Measurements from ENCODE around the gene PAX7.

DNA sequence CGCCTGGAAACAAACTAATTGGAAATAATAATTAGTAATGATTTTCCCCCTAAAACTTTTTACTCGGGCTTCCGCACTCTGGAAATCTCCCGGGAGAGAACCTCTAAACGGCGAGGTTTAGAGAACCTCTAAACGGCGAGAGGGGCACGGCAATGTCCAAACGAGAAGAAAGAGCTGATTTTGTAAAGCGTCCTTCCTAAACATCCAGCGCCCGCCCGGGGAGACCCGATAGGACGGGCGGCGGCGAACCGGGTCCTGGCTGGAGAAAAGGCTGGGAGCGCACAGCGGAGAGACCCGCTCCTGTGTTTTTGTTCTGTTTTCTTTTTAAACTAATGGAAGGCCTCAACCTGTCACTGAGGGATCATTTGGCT lies 1.6 kb downstream of the PAX7 start:
- TF ChIP-seq POLR2A (IDR thresholded peaks at IDR 0.05): no peak
- TF ChIP-seq, protein P1, sequence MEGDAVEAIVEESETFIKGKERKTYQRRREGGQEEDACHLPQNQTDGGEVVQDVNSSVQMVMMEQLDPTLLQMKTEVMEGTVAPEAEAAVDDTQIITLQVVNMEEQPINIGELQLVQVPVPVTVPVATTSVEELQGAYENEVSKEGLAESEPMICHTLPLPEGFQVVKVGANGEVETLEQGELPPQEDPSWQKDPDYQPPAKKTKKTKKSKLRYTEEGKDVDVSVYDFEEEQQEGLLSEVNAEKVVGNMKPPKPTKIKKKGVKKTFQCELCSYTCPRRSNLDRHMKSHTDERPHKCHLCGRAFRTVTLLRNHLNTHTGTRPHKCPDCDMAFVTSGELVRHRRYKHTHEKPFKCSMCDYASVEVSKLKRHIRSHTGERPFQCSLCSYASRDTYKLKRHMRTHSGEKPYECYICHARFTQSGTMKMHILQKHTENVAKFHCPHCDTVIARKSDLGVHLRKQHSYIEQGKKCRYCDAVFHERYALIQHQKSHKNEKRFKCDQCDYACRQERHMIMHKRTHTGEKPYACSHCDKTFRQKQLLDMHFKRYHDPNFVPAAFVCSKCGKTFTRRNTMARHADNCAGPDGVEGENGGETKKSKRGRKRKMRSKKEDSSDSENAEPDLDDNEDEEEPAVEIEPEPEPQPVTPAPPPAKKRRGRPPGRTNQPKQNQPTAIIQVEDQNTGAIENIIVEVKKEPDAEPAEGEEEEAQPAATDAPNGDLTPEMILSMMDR (IDR thresholded peaks at IDR 0.05): no peak
